GM10248 (cell line): ENCODE results near the gene IGF2R.

ENCODE experiments used
- CTCF ChIA-PET: fragments of 300-600 bp; sonication (Branson Sonifier 250); formaldehyde crosslinking; extraction: SDS; loops from one replicate; lab custom pipeline; 2021; ENCODE audit warnings: antibody characterized with exemption; lab: Yijun Ruan, JAX
- POLR2A ChIA-PET: fragments of 350-650 bp; sonication (Branson Sonifier 250); formaldehyde crosslinking; extraction: SDS; loops from one replicate; lab custom pipeline; 2020; ENCODE audit warnings: antibody characterized with exemption; lab: Yijun Ruan, JAX
- DNase-seq: peaks from one replicate; pipeline ENCODE4 v3.0.0; 2012; ENCODE audit errors: extremely low spot score
- CTCF ChIP-seq: IDR thresholded peaks from 2 replicates; pipeline ENCODE4 v1.5.1; 2012; ENCODE audit warnings: mild to moderate bottlenecking, low read depth; ENCODE audit errors: extremely low read depth, missing control alignments, control extremely low read depth

IGF2R gene

GRCh38 chr6:159985296-159985945, 16.5 kb downstream of the IGF2R start:
- ChIA-PET POLR2A (interaction anchor here (0.6 kb wide), 1 partner anchor 91 kb away, joined by 4 read pairs; no protein-coding TSS in a partner anchor), CTCF (no interaction called here)
- no peak for TF ChIP-seq CTCF
- no peak for DNase-seq

- TF ChIP-seq CTCF: no peak
- CTCF ChIA-PET: interaction anchor here (0.9 to 1.2 kb wide), 2 partner anchors 9 to 17 kb away, joined by 3 read pairs; no protein-coding TSS in a partner anchor
- POLR2A ChIA-PET: interaction anchor here (1.0 to 1.9 kb wide), 2 partner anchors 9 to 13 kb away, joined by 3 to 24 read pairs; no protein-coding TSS in a partner anchor
- DNase-seq: no peak
Measured at GRCh38 chr6:159988983-159989454, 20.1 kb downstream of the IGF2R start.

GRCh38 chr6:159989492-159990480, 20.9 kb downstream of the IGF2R start:
- POLR2A ChIA-PET: interaction anchor here (1.0 to 1.9 kb wide), 4 partner anchors 10 to 16 kb away, joined by 3 to 24 read pairs (median 4); no protein-coding TSS in a partner anchor
- TF ChIP-seq CTCF: no peak
- no peak for DNase-seq
- CTCF ChIA-PET: interaction anchor here (0.7 to 2.0 kb wide), 8 partner anchors 8 to 301 kb away, joined by 3 to 11 read pairs (median 3); no protein-coding TSS in a partner anchor

- CTCF ChIA-PET: interaction anchor here (1.0 kb wide), 1 partner anchor 22 kb away, joined by 3 read pairs; no protein-coding TSS in a partner anchor
- TF ChIP-seq CTCF: no peak
- no peak for DNase-seq
- POLR2A ChIA-PET: no interaction called here
Measured at GRCh38 chr6:159992366-159992765, 23.5 kb downstream of the IGF2R start.

GRCh38 chr6:159995405-159995804, 26.5 kb downstream of the IGF2R start:
- no peak for TF ChIP-seq CTCF
- ChIA-PET POLR2A (no interaction called here), CTCF (interaction anchor here (0.7 to 1.2 kb wide), 3 partner anchors 16 to 32 kb away, joined by 3 read pairs; no protein-coding TSS in a partner anchor)
- DNase-seq: no peak

GRCh38 chr6:159996087-159996622, 27.3 kb downstream of the IGF2R start:
- DNase-seq: no peak
- CTCF ChIA-PET: interaction anchor here (0.7 to 1.2 kb wide), 4 partner anchors 13 to 32 kb away, joined by 3 to 4 read pairs (median 3); no protein-coding TSS in a partner anchor
- no peak for TF ChIP-seq CTCF
- POLR2A ChIA-PET: no interaction called here
